Measurements from ENCODE around the gene GADD45B.

GRCh38 chr19:2488942-2489731 lies 13.2 kb downstream of the GADD45B start:
- TF ChIP-seq CTCF (IDR thresholded peaks at IDR 0.05), result no peak
- no peak for TF ChIP-seq POLR2A (IDR thresholded peaks at IDR 0.05)
